HG03066 (cell line): ENCODE measurements around the gene GP9.
"Not testable (repeated sequence)": the region's sequence is repeated elsewhere in the genome, so short reads cannot be mapped to it uniquely, and the experiment has no call there.

Experiments used
- ATAC-seq: cut with Tn5 transposase; IDR thresholded peaks from one replicate; pipeline ENCODE4 v1.9.1; 2021; ENCODE audit warnings: low read depth; ENCODE audit not compliant: unreplicated experiment

GP9 gene

GRCh38 chr3:129047553-129047839 is 13.1 kb upstream of the GP9 start:
- no peak for ATAC-seq

- no peak for ATAC-seq
Measured at GRCh38 chr3:129050556-129051295, 9.9 kb upstream of the GP9 start.

DNA sequence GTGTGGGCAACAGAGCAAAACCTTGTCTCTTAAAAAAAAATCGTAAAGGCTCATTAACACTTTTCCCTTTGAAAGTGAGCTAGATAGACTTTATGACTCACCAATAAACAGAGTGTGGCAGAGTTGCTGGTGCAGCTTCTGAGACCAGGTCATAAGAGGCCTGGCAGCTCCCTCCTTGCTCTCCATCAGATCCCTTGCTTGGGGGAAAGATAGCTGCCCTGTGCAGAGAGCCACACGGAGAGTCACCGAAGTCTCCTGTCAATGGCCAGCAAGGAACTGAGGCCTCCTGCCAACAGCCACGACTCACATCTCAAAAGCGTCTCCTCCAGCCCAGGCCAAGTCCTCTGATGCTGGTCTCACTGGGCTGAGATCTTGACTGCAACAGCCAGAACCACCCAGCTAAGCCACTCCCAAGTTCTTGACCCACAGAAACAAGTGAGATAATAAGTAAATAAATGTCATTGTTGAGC is 8.7 kb upstream of the GP9 start:
- ATAC-seq = no peak

DNA sequence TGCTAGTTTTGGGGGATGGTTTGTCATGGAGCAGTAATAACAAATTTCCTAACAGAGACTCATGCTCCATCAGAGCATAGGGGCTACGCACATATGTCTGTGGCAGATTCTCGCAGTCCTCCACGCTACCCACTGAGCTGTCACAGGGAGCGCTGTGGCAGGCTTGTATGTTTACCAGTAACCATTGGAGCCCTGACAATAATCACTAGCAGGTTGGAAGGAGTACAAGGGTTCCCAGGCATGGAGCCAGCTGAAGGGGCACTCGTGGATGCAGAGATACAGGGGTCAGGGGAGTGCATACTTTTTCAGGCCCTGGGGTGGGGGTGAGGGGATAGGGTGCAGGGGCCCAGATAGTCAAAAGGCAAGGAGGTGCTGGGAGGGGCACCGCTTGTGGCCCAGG is 7.9 kb upstream of the GP9 start:
- no peak for ATAC-seq

GRCh38 chr3:129054605-129055104 is 5.9 kb upstream of the GP9 start:
- no peak for ATAC-seq

DNA sequence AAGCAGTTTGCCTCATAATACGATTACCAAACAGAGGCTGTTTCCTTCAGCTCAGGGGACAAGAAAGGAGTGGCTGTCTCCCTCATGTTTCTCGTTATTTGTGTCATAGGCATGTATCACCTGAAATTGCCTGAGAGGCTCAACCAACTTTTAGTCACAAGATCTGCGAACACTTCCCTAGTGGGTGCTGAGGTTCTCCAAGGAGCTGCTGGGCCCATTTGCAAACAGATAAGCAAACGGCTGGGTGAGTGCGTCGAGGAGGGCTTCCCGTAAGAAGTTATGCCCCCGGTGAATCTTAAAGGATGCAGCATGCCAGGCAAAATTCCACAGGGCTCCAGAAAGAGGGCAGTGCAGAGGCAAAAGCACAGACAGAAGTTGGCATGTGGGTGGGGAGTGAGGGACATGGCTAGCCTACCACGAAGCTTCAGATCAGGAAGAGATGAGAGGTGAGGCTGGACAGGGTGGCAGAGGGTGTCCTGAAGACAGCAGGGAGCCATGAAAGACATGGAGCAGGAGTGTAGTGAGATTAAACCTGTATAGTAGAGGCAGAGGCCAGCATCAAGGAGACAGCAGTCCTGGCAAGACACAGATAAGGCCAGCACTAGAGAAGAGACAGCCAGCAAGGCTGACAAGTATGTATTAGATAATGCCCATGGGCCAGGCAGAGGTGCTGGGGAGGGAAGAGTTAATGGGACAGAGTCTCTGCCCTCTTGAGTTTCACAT is 4.0 kb upstream of the GP9 start:
- ATAC-seq = no peak

- no peak for ATAC-seq
Measured at GRCh38 chr3:129057249-129057648, 3.3 kb upstream of the GP9 start.

DNA sequence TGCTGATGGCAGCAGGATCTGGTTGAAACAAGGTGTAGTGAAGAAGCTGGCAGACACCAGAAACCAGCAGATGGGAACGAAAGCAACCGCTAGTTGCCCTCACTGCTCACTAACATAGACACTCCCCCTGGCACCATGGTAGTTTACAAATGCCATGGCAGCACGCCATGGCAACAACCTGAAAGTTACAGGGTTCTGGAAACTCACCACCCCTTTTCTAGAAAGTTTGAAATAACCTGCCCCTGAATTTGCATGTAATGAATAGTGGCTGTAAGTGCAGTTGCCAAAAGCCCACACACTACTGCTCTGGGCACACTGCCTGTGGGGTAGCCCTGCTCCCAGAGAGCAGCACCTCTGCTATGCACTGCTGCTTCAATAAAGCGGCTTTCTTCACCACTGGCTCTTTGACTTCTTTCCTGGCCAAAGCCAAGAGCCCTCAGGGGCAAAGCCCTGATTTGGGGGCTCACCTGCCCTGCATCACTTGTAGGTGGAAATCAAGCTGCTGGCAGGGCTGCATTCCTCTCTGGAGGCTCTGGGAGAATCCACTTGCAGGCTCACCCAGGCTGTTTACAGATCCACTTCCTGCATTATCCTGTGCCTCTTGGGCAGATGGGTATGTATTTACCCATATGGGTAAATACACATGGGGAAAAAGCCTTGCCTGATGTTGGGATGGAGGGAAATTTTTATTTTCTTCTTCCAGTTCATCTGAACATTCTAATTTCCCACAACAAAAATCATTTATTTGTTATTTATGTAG is 2.0 kb upstream of the GP9 start:
- ATAC-seq = no peak

DNA sequence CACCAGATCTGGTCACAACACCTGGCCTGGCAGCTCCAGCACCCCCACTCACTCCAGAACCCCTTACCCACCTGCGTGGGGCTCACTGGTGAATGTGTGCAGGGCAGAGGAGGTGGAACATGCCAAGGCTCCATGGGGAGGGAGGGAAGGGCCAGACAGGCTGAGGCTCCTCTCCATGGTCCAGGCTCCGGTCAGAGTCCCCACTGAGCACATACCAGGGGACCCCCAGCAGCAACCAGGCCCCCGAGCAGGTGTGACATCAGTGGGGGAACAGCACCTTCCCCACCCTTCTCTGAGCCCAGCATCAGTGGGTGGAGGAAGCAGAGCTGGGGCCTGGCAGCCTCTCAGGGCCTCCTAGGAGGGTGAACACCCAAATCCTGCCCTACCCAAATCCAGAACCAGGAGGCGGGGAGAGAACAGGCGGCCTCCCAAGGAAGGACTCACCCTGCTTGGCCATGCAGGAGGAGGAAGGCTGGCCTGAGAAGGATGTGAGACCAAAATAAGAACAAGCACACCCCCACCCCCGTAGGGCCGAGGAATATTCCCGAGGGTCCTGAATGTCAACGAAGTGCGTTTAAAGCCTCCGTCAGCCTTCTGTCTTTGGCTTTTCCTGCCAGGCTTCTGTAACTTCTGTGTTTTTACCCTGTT is 1.1 kb upstream of the GP9 start:
- ATAC-seq = no peak

DNA sequence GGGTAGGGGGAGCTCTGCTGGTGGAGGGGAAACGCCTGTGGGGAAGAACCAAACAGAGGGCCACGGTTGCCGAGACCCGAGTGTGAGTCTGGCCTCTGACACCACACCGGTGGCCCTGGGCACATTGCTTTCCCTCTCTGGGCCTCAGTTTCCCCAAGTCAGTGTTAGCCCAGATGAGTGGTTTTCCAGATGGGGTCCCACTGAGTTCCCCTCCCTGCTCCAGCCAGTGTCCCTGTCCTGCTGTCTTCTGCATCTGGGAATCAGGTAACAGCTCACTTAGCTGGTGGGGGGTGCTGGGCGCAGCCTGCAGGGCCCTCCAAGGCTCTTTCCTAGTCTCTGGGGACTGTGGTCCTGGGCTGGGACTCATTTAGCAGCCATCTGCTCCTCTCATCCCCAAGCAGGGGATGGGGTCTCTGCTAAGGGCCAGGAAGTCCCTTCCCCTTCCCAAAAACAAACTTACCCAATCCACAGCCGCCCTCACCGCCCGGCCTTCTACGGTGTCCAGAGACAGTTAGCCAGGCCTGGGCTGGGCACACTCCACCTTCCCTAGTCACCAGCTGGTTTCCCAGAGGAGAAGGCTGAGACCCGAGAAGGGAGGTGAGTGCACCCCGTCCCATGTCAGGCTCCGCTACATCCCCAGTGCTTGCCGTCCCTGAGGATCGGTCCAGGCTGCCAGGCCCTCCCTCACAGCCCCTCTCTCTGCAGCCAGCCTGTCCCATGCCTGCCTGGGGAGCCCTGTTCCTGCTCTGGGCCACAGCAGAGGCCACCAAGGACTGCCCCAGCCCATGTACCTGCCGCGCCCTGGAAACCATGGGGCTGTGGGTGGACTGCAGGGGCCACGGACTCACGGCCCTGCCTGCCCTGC is 676 bp downstream of the GP9 start:
- ATAC-seq = no peak

- ATAC-seq = no peak
Measured at GRCh38 chr3:129061888-129062834, 1.6 kb downstream of the GP9 start.

GRCh38 chr3:129063091-129063640 is 2.6 kb downstream of the GP9 start:
- no peak for ATAC-seq

DNA sequence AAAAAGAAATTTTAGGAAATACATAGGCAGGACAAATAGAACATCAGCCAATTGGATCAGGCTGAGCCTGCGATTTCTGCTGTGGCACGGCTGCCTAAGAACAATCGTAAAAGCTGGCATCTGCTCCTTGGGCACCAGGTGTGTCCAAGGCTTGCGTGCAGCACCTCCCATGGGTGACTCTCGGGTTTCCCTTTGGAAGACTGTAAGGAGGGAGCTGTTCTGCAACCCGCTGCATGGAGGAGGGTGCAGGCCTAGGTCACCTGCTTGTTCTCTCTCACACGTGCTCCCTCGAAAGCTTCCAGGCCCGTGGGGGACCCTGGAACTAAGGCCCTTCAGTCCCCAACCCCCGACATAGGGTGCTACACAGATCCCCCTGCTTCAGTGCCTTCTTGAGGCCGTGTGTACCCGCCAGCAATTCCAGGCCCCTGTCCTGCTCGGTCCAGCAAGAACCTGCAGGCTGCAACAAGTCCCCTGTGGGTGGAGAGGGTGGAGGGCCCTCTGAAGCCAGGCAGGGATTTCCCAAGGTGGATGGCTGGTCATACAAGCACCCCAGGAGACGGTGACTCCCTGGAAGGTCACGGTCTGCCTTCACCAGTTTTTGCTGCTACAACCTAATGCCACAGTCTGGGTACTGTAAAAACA is 3.4 kb downstream of the GP9 start:
- no peak for ATAC-seq

- ATAC-seq = no peak
Measured at GRCh38 chr3:129065016-129065719, 4.6 kb downstream of the GP9 start.

DNA sequence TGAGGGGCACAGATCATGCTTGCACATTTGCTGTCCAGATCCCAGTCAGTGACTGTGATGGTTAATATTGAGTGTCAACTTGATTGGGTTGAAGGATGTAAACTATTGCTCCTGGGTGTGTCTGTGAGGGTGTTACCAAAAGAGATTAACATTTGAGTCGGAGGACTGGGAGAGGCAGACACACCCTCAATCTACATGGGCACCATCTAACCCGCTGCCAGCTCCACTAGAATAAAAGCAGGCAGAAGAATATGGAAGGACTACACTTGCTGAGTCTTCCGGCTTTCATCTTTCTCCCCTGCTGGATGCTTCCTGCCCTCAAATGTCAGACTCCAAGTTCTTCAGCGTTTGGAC is 5.1 kb downstream of the GP9 start:
- no peak for ATAC-seq

DNA sequence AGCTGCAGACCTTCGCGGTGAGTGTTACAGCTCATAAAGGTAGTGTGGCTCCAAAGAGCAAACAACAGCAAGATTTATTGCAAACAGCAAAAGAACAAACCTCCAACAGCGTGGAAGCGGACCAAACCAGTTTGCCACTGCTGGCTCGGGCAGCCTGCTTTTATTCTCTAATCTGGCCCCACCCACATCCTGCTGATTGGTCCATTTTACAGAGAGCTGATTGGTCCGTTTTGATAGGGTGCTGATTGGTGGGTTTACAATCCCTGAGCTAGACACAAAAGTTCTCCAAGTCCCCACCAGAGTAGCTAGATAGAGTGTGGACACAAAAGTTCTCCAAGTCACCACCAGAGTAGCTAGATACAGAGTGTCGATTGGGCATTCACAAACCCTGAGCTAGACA is 7.1 kb downstream of the GP9 start:
- not testable (repeated sequence) for ATAC-seq

- no peak for ATAC-seq
Measured at GRCh38 chr3:129068291-129068886, 7.8 kb downstream of the GP9 start.
